GM18867 (cell line): Measurements from ENCODE around the gene CGB5.
"Not testable (repeated sequence)": the region's sequence is repeated elsewhere in the genome, so short reads cannot be mapped to it uniquely, and the experiment has no call there.

ENCODE experiments used
- ATAC-seq: cut with Tn5 transposase; IDR thresholded peaks from one replicate; pipeline ENCODE4 v1.9.1; 2021; ENCODE audit warnings: mild to moderate bottlenecking, moderate library complexity; ENCODE audit not compliant: unreplicated experiment

The CGB5 gene

GRCh38 chr19:49056902-49057596 lies 13.4 kb downstream of the CGB5 start:
- ATAC-seq: not testable (repeated sequence)

- ATAC-seq: no peak
Measured at GRCh38 chr19:49057636-49058234, 14.1 kb downstream of the CGB5 start, which contains the start of gene CGB7. TSS of gene CGB7 (minus strand) at chr19:49057749. CDS start at chr19:49055375, 2,374 bp downstream.

- ATAC-seq: no peak
Measured at GRCh38 chr19:49058562-49058961, 14.9 kb downstream of the CGB5 start.

- no peak for ATAC-seq
Measured at GRCh38 chr19:49059053-49059452, 15.4 kb downstream of the CGB5 start.

GRCh38 chr19:49061000-49061399 lies 17.4 kb downstream of the CGB5 start:
- no peak for ATAC-seq

- ATAC-seq: peak; percentile 68
Measured at GRCh38 chr19:49061445-49061844, 17.8 kb downstream of the CGB5 start.

GRCh38 chr19:49064029-49064629 lies 20.5 kb downstream of the CGB5 start:
- no peak for ATAC-seq

GRCh38 chr19:49064768-49065611 lies 21.3 kb downstream of the CGB5 start, which contains the start of gene NTF4:
TSS of gene NTF4 (minus strand) at chr19:49064818. CDS start at chr19:49061997, 2,821 bp downstream.
- no peak for ATAC-seq

- no peak for ATAC-seq
Measured at GRCh38 chr19:49065905-49066512, 22.4 kb downstream of the CGB5 start.

GRCh38 chr19:49067554-49067953 lies 23.9 kb downstream of the CGB5 start:
- no peak for ATAC-seq

- no peak for ATAC-seq
Measured at GRCh38 chr19:49069026-49069425, 25.4 kb downstream of the CGB5 start.

- no peak for ATAC-seq
Measured at GRCh38 chr19:49070416-49070815, 26.8 kb downstream of the CGB5 start.

- ATAC-seq: no peak
Measured at GRCh38 chr19:49071860-49072547, 28.4 kb downstream of the CGB5 start.

- ATAC-seq: no peak
Measured at GRCh38 chr19:49073514-49074378, 30.1 kb downstream of the CGB5 start.

GRCh38 chr19:49074869-49075268 lies 31.2 kb downstream of the CGB5 start:
- not testable (repeated sequence) for ATAC-seq

- no peak for ATAC-seq
Measured at GRCh38 chr19:49080392-49080791, 36.7 kb downstream of the CGB5 start.

GRCh38 chr19:49081273-49081672 lies 37.6 kb downstream of the CGB5 start:
- ATAC-seq: no peak

GRCh38 chr19:49084206-49085019 lies 40.8 kb downstream of the CGB5 start:
- no peak for ATAC-seq
